ENCODE data around the gene GTF3C4. TPM values are rescaled to one million over a fixed set of nuclear protein-coding genes. Genes with fewer than 3 reads are reported as not detected.

GTF3C4 gene
- total RNA-seq, 1 donor from 2014 or later: 27.0 TPM

- no peak for TF ChIP-seq CTCF (IDR thresholded peaks at IDR 0.05; ENCODE audit: unreplicated experiment)
- no peak for DNase-seq (ENCODE audit: low spot score in 2 of 2, unreplicated experiment in 2 of 2)
- Mint-ChIP-seq H3K36me3 (peaks cover 37% of the 10 kb centered on the region), H3K9me3 (no peaks in the 10 kb centered on the region), H3K27ac (no peak overlapping the region), H3K4me1 (peaks cover 11% of the 10 kb centered on the region), H3K27me3 (ENCODE audit: low read depth) (no peaks in the 10 kb centered on the region), H3K4me3 (no peak overlapping the region)
These were observed 9.8 kb downstream of the GTF3C4 start for GRCh38 chr9:132679946-132680625.

- Mint-ChIP-seq H3K27ac (no peak overlapping the region), H3K4me1 (peaks cover 11% of the 10 kb centered on the region), H3K27me3 (ENCODE audit: low read depth) (no peaks in the 10 kb centered on the region), H3K9me3 (no peaks in the 10 kb centered on the region), H3K4me3 (no peak overlapping the region), H3K36me3 (peaks cover 47% of the 10 kb centered on the region)
- DNase-seq (ENCODE audit: low spot score in 2 of 2, unreplicated experiment in 2 of 2): no peak
- no peak for TF ChIP-seq CTCF (IDR thresholded peaks at IDR 0.05; ENCODE audit: unreplicated experiment)
These were observed 11.3 kb downstream of the GTF3C4 start for GRCh38 chr9:132681561-132681960.

DNA sequence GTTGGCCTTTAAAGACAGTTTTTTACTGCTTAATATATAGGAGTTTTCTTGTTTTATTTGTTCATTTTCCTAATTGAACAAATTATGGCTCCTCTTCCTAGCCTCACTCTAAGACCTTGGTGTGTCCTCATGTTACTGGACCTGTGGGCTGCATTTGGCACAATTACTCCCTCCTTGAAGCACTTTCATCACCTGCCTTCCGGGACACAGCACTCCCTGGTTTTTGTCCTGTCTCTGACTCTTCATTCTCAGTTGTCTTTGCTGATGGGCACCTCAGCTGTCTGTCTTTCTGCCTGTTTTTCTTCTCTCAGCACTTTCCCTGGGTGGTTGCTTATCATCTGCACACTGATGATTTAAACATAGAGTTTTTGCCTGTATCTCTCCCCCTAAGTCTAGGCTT is 13.6 kb downstream of the GTF3C4 start:
- peaks cover 8% of the 10 kb centered on the region for H3K4me1 Mint-ChIP-seq
- H3K36me3 Mint-ChIP-seq: peaks cover 47% of the 10 kb centered on the region
- no peak overlapping the region for H3K27ac Mint-ChIP-seq
- H3K9me3 Mint-ChIP-seq: no peaks in the 10 kb centered on the region
- TF ChIP-seq CTCF (IDR thresholded peaks at IDR 0.05; ENCODE audit: unreplicated experiment): no peak
- no peak overlapping the region for H3K4me3 Mint-ChIP-seq
- DNase-seq (ENCODE audit: low spot score in 2 of 2, unreplicated experiment in 2 of 2): no peak
- H3K27me3 Mint-ChIP-seq (ENCODE audit: low read depth): no peaks in the 10 kb centered on the region

- no peak for TF ChIP-seq CTCF (IDR thresholded peaks at IDR 0.05; ENCODE audit: unreplicated experiment)
- H3K27ac Mint-ChIP-seq: peak overlapping the region; percentile 27
- H3K36me3 Mint-ChIP-seq: peaks cover 52% of the 10 kb centered on the region
- H3K4me1 Mint-ChIP-seq: peaks cover 7% of the 10 kb centered on the region
- peaks cover 11% of the 10 kb centered on the region for H3K9me3 Mint-ChIP-seq
- no peak overlapping the region for H3K4me3 Mint-ChIP-seq
- DNase-seq (ENCODE audit: low spot score in 2 of 2, unreplicated experiment in 2 of 2): no peak
- no peaks in the 10 kb centered on the region for H3K27me3 Mint-ChIP-seq (ENCODE audit: low read depth)
These were observed 20.4 kb downstream of the GTF3C4 start for GRCh38 chr9:132690696-132691095.

- Mint-ChIP-seq H3K4me3 (no peak overlapping the region), H3K4me1 (peaks cover 7% of the 10 kb centered on the region), H3K9me3 (peaks cover 41% of the 10 kb centered on the region), H3K27me3 (ENCODE audit: low read depth) (no peaks in the 10 kb centered on the region), H3K27ac (no peak overlapping the region), H3K36me3 (peaks cover 41% of the 10 kb centered on the region)
- DNase-seq (ENCODE audit: low spot score in 2 of 2, unreplicated experiment in 2 of 2): no peak
- TF ChIP-seq CTCF (IDR thresholded peaks at IDR 0.05; ENCODE audit: unreplicated experiment): no peak
These were observed 23.9 kb downstream of the GTF3C4 start for GRCh38 chr9:132694144-132694543.
